Mesenchymal stem cell (in vitro differentiated cells and primary cell): ENCODE results near the gene MAGEA8.
"Not testable (repeated sequence)": the region's sequence is repeated elsewhere in the genome, so short reads cannot be mapped to it uniquely, and the experiment has no call there.

Source experiments
- DNase-seq: peaks from one replicate; pipeline ENCODE4 v3.0.0-alpha.2; 2013
- H2AFZ ChIP-seq: one replicate; pipeline ENCODE4 v1.6.1; 2013; ENCODE audit warnings: low read depth, mild to moderate bottlenecking, control low read depth, inconsistent platforms, low read length, moderate library complexity
- H2AK5ac ChIP-seq: 2 replicates; pipeline ENCODE4 v1.6.1; 2013; ENCODE audit warnings: low read length, moderate library complexity, mild to moderate bottlenecking, inconsistent platforms; ENCODE audit not compliant: severe bottlenecking
- H2BK120ac ChIP-seq: one replicate; pipeline ENCODE4 v1.6.1; 2013; ENCODE audit warnings: low read depth, mild to moderate bottlenecking, inconsistent platforms, low read length, moderate library complexity
- H2BK12ac ChIP-seq, 2 experiments: one replicate each; pipeline ENCODE4 v1.6.1; 2013; ENCODE audit warnings: inconsistent platforms in 2 of 2, low read length in 2 of 2, mild to moderate bottlenecking in 2 of 2, moderate library complexity in 2 of 2, control low read depth in 1 of 2
- H2BK15ac ChIP-seq: one replicate; pipeline ENCODE4 v1.6.1; 2013; ENCODE audit warnings: mild to moderate bottlenecking, low read depth, inconsistent platforms; ENCODE audit not compliant: poor library complexity, severe bottlenecking
- H2BK5ac ChIP-seq: 2 replicates; pipeline ENCODE4 v1.6.1; 2013; ENCODE audit warnings: low read depth, mild to moderate bottlenecking, low read length, control low read depth, inconsistent platforms; ENCODE audit not compliant: poor library complexity, severe bottlenecking
- H3K14ac ChIP-seq, 2 experiments: one replicate each; pipeline ENCODE4 v1.6.1; 2013; ENCODE audit warnings: inconsistent platforms in 2 of 2, low read length in 2 of 2, control low read depth in 1 of 2, mild to moderate bottlenecking in 1 of 2, moderate library complexity in 1 of 2
- H3K18ac ChIP-seq, 2 experiments: one replicate each; pipeline ENCODE4 v1.6.1; 2013; ENCODE audit warnings: inconsistent platforms in 2 of 2, low read length in 2 of 2, control low read depth in 1 of 2, low read depth in 1 of 2, mild to moderate bottlenecking in 1 of 2
- H3K23ac ChIP-seq, 2 experiments: one replicate each; pipeline ENCODE4 v1.6.1; 2013; ENCODE audit warnings: inconsistent platforms in 2 of 2, low read length in 2 of 2, mild to moderate bottlenecking in 2 of 2, moderate library complexity in 2 of 2, control low read depth in 1 of 2
- H3K27ac ChIP-seq: 2 replicates; pipeline ENCODE4 v1.5.1; 2013; ENCODE audit warnings: mild to moderate bottlenecking, moderate library complexity, low read length, control low read depth, inconsistent platforms; ENCODE audit not compliant: poor library complexity, severe bottlenecking
- H3K27me3 ChIP-seq, 2 experiments: 2 replicates each; pipeline versions ENCODE4 v1.6.1 to v1.7.0; 2013; ENCODE audit warnings: low read length in 2 of 2, mild to moderate bottlenecking in 2 of 2, moderate library complexity in 2 of 2, control low read depth in 1 of 2, inconsistent platforms in 1 of 2; ENCODE audit not compliant: control insufficient read depth in 1 of 2, insufficient read depth in 1 of 2
- H3K36me3 ChIP-seq, 2 experiments: 2 replicates each; pipeline versions ENCODE4 v1.6.1 to v1.7.0; 2013; ENCODE audit warnings: low read length in 2 of 2, control low read depth in 1 of 2, inconsistent platforms in 1 of 2, low read depth in 1 of 2, mild to moderate bottlenecking in 1 of 2; ENCODE audit not compliant: insufficient read depth in 2 of 2, control insufficient read depth in 1 of 2
- H3K4ac ChIP-seq, 2 experiments: one replicate each; pipeline ENCODE4 v1.6.1; 2013; ENCODE audit warnings: inconsistent platforms in 2 of 2, low read length in 2 of 2, mild to moderate bottlenecking in 2 of 2, moderate library complexity in 2 of 2, control low read depth in 1 of 2, low read depth in 1 of 2
- H3K4me1 ChIP-seq: 2 replicates; pipeline ENCODE4 v1.6.1; 2013; ENCODE audit warnings: low read depth, low read length, control low read depth; ENCODE audit not compliant: control insufficient read depth, insufficient read depth
- H3K4me2 ChIP-seq: 2 replicates; pipeline ENCODE4 v1.6.1; 2013; ENCODE audit warnings: low read length, mild to moderate bottlenecking, inconsistent platforms; ENCODE audit not compliant: poor library complexity, severe bottlenecking
- H3K4me3 ChIP-seq, 2 experiments: 2 replicates each; pipeline versions ENCODE4 v1.5.1 to v1.7.0; 2013; ENCODE audit warnings: low read length in 2 of 2, mild to moderate bottlenecking in 2 of 2, control low read depth in 1 of 2, low read depth in 1 of 2; ENCODE audit not compliant: insufficient read depth in 1 of 2
- H3K79me1 ChIP-seq: replicated peaks from 2 replicates; pipeline ENCODE4 v1.6.1; 2013; ENCODE audit warnings: mild to moderate bottlenecking, control low read depth, low read length, inconsistent platforms; ENCODE audit not compliant: poor library complexity, severe bottlenecking
- H3K9ac ChIP-seq: 2 replicates; pipeline ENCODE4 v1.7.0; 2013; ENCODE audit warnings: mild to moderate bottlenecking, low read length, moderate library complexity
- H3K9me3 ChIP-seq: 2 replicates; pipeline ENCODE4 v1.7.0; 2013; ENCODE audit warnings: mild to moderate bottlenecking, low read length; ENCODE audit not compliant: control insufficient read depth
- H4K8ac ChIP-seq: one replicate; pipeline ENCODE4 v1.6.1; 2013; ENCODE audit warnings: inconsistent platforms, mild to moderate bottlenecking, low read length, moderate library complexity
- H4K91ac ChIP-seq: one replicate; pipeline ENCODE4 v1.6.1; 2013; ENCODE audit warnings: mild to moderate bottlenecking, low read length, inconsistent platforms
- WGBS: methylation state at CpG from one replicate; pipeline ENCODE4 v1.1.7; 2013; ENCODE audit warnings: mixed read lengths; 5-methylcytosine and 5-hydroxymethylcytosine counted together

Gene MAGEA8

GRCh38 chrX:149932150-149932549 is 51.2 kb downstream of the MAGEA8 start:
- H2AFZ ChIP-seq, H3K23ac ChIP-seq, H2BK5ac ChIP-seq, H3K14ac ChIP-seq, H2BK120ac ChIP-seq, H3K27me3 ChIP-seq, H3K79me1 ChIP-seq, H4K8ac ChIP-seq, H3K4me3 ChIP-seq, H2BK12ac ChIP-seq, H3K4me1 ChIP-seq, H3K27ac ChIP-seq, H2AK5ac ChIP-seq, H3K9me3 ChIP-seq, H3K4ac ChIP-seq, H4K91ac ChIP-seq, H2BK15ac ChIP-seq, H3K9ac ChIP-seq, H3K4me2 ChIP-seq, H3K18ac ChIP-seq, DNase-seq: not testable (repeated sequence)
- H3K36me3 ChIP-seq, result peaks cover 0 to 14% of the 10 kb centered on the region in 2 experiments
- no CpG with 5 or more reads among the region's 2 CpGs for WGBS

GRCh38 chrX:149932970-149933369 is 52.0 kb downstream of the MAGEA8 start:
- H3K4ac ChIP-seq, H3K14ac ChIP-seq, H3K4me3 ChIP-seq, H3K27me3 ChIP-seq, H3K4me2 ChIP-seq, H4K8ac ChIP-seq, H3K79me1 ChIP-seq, H3K18ac ChIP-seq, H3K9ac ChIP-seq, H2BK120ac ChIP-seq, H2BK5ac ChIP-seq, DNase-seq, H2AK5ac ChIP-seq, H2BK15ac ChIP-seq, H3K9me3 ChIP-seq, H4K91ac ChIP-seq, H2AFZ ChIP-seq, H3K27ac ChIP-seq, H3K23ac ChIP-seq, H2BK12ac ChIP-seq, H3K4me1 ChIP-seq: not testable (repeated sequence)
- H3K36me3 ChIP-seq, result peaks cover 0 to 14% of the 10 kb centered on the region in 2 experiments
- no CpG with 5 or more reads among the region's 5 CpGs for WGBS

- not testable (repeated sequence) for H3K79me1 ChIP-seq, H4K91ac ChIP-seq, H3K18ac ChIP-seq, H3K14ac ChIP-seq, H3K9ac ChIP-seq, H3K4me1 ChIP-seq, H3K4me2 ChIP-seq, H3K4ac ChIP-seq, H2BK5ac ChIP-seq, H3K27me3 ChIP-seq, H2BK15ac ChIP-seq, H2BK120ac ChIP-seq, H2AFZ ChIP-seq, H3K4me3 ChIP-seq, H4K8ac ChIP-seq, H3K27ac ChIP-seq, H2BK12ac ChIP-seq, H3K23ac ChIP-seq, DNase-seq, H2AK5ac ChIP-seq, H3K9me3 ChIP-seq
- H3K36me3 ChIP-seq, result peaks cover 0 to 14% of the 10 kb centered on the region in 2 experiments
- WGBS, result 90% methylated on average over 7 of the region's 21 CpGs
Measured at GRCh38 chrX:149933547-149933946, 52.6 kb downstream of the MAGEA8 start.
